Liver (tissue), 9 donors: ENCODE data around the gene CYP20A1. TPM values are rescaled to one million over a fixed set of nuclear protein-coding genes. Genes with fewer than 3 reads are reported as not detected.

Experiments
- DNase-seq: peaks from one replicate; pipeline ENCODE4 v3.0.0-alpha.2; 2017; ENCODE audit warnings: low spot score
- H3K27ac ChIP-seq, 2 donors: one replicate each; pipeline ENCODE4 v1.7.0; 2013; ENCODE audit warnings: inconsistent platforms in 2 of 2, low read length in 2 of 2, control low read depth in 1 of 2, low read depth in 1 of 2, mild to moderate bottlenecking in 1 of 2
- H3K27me3 ChIP-seq, 4 donors: one replicate each; pipeline versions ENCODE4 v1.6.1 to v1.7.0; 2013; ENCODE audit warnings: low read length in 3 of 4, inconsistent platforms in 1 of 4, mild to moderate bottlenecking in 1 of 4, moderate library complexity in 1 of 4; ENCODE audit not compliant: control insufficient read depth in 4 of 4, insufficient read depth in 4 of 4
- H3K36me3 ChIP-seq, 4 donors: one replicate each; pipeline versions ENCODE4 v1.6.1 to v1.7.0; 2013; ENCODE audit warnings: low read length in 3 of 4, mild to moderate bottlenecking in 3 of 4, low read depth in 1 of 4, moderate library complexity in 1 of 4; ENCODE audit not compliant: control insufficient read depth in 4 of 4, insufficient read depth in 3 of 4
- H3K4me1 ChIP-seq, 4 donors: one replicate each; pipeline versions ENCODE4 v1.6.1 to v1.7.0; 2013; ENCODE audit warnings: low read length in 3 of 4, mild to moderate bottlenecking in 3 of 4, moderate library complexity in 1 of 4; ENCODE audit not compliant: control insufficient read depth in 4 of 4, insufficient read depth in 4 of 4
- H3K4me3 ChIP-seq, 3 donors: one replicate each; pipeline versions ENCODE4 v1.6.1 to v1.7.0; 2013; ENCODE audit warnings: low read length in 3 of 3, control low read depth in 1 of 3, low read depth in 1 of 3, mild to moderate bottlenecking in 1 of 3
- H3K9ac ChIP-seq, 2 donors: one replicate each; pipeline ENCODE4 v1.7.0; 2013; ENCODE audit warnings: low read length in 2 of 2, mild to moderate bottlenecking in 2 of 2, moderate library complexity in 2 of 2, control low read depth in 1 of 2, low read depth in 1 of 2
- H3K9me3 ChIP-seq, 4 donors: one replicate each; pipeline versions ENCODE4 v1.6.1 to v1.7.0; 2013; ENCODE audit warnings: low read length in 3 of 4; ENCODE audit not compliant: control insufficient read depth in 4 of 4
- ATF3 ChIP-seq: IDR thresholded peaks from 2 replicates; pipeline ENCODE4 v1.6.1; 2016; ENCODE audit warnings: antibody characterized with exemption
- EGR1 ChIP-seq, 2 donors: IDR thresholded peaks; 2 replicates each; pipeline ENCODE4 v1.6.1; 2016 to 2018; ENCODE audit warnings: antibody characterized with exemption in 2 of 2, low read depth in 2 of 2
- FOXA1 ChIP-seq: IDR thresholded peaks from 2 replicates; pipeline ENCODE4 v1.6.1; 2016; ENCODE audit warnings: antibody characterized with exemption
- FOXA2 ChIP-seq: IDR thresholded peaks from 2 replicates; pipeline ENCODE4 v1.6.1; 2016; ENCODE audit warnings: antibody characterized with exemption
- GABPA ChIP-seq, 2 donors: IDR thresholded peaks in 1 of 2; conservative IDR thresholded peaks in 1 of 2; 2 replicates each; pipeline ENCODE4 v1.6.1; 2016; ENCODE audit warnings: antibody characterized with exemption in 2 of 2, mild to moderate bottlenecking in 1 of 2, moderate library complexity in 1 of 2
- HNF4A ChIP-seq, 2 donors: conservative IDR thresholded peaks; 2 replicates each; pipeline ENCODE4 v1.6.1; 2016; ENCODE audit warnings: antibody characterized with exemption in 2 of 2, mild to moderate bottlenecking in 2 of 2
- HNF4G ChIP-seq: IDR thresholded peaks from 2 replicates; pipeline ENCODE4 v1.6.1; 2016; ENCODE audit warnings: antibody characterized with exemption
- JUND ChIP-seq, 2 donors: IDR thresholded peaks; 2 replicates each; pipeline ENCODE4 v1.6.1; 2016; ENCODE audit warnings: antibody characterized with exemption in 2 of 2
- NR2F2 ChIP-seq: IDR thresholded peaks from 2 replicates; pipeline ENCODE4 v1.6.1; 2016; ENCODE audit warnings: antibody characterized with exemption
- RAD21 ChIP-seq, 2 donors: IDR thresholded peaks; 2 replicates each; pipeline ENCODE4 v1.6.1; 2016; ENCODE audit warnings: antibody characterized with exemption in 2 of 2, mild to moderate bottlenecking in 2 of 2
- RXRA ChIP-seq, 2 donors: IDR thresholded peaks; 2 replicates each; pipeline ENCODE4 v1.6.1; 2017 to 2018; ENCODE audit warnings: antibody characterized with exemption in 2 of 2, mild to moderate bottlenecking in 1 of 2
- SP1 ChIP-seq: IDR thresholded peaks from 2 replicates; pipeline ENCODE4 v1.6.1; 2018; ENCODE audit warnings: antibody characterized with exemption, mild to moderate bottlenecking
- TAF1 ChIP-seq: conservative IDR thresholded peaks from 2 replicates; pipeline ENCODE4 v1.6.1; 2016; ENCODE audit warnings: antibody characterized with exemption, mild to moderate bottlenecking
- YY1 ChIP-seq: IDR thresholded peaks from 2 replicates; pipeline ENCODE4 v1.6.1; 2016; ENCODE audit warnings: antibody characterized with exemption, mild to moderate bottlenecking
- ZBTB33 ChIP-seq: IDR thresholded peaks from 2 replicates; pipeline ENCODE4 v1.6.1; 2016; ENCODE audit warnings: antibody characterized with exemption
- WGBS: extraction: QIAGEN DNeasy Blood & Tissue Kit; methylation state at CpG from one replicate; pipeline ENCODE4 v1.1.7; 2013; 5-methylcytosine and 5-hydroxymethylcytosine counted together
- polyA plus RNA-seq, 2 donors: library from polyadenylated mRNA; stranded (reverse) in 1 of 2; unstranded in 1 of 2; fragments of 200-250 nt in 1 of 2; fragments of >200 nt in 1 of 2; fragmentation: Nextera tagmentation in 1 of 2; extraction: Ambion mirVana in 1 of 2; gene quantifications; one replicate each; pipeline versions ENCODE4 v1.2.1 to v1.2.3, GENCODE V29; 2013 to 2015
- total RNA-seq, 2 donors: library from RNA; depleted of rRNA; stranded (reverse); fragments of >200 nt; gene quantifications; one replicate each; pipeline ENCODE4 v1.2.3, GENCODE V29; 2014
- TF ChIP-seq, protein P1 (sequence below): IDR thresholded peaks from 2 replicates; pipeline ENCODE4 v1.6.1; 2016; ENCODE audit warnings: antibody characterized with exemption, mild to moderate bottlenecking
- TF ChIP-seq, protein P2 (sequence below): IDR thresholded peaks from 2 replicates; pipeline ENCODE4 v1.6.1; 2016; ENCODE audit warnings: antibody characterized with exemption
- TF ChIP-seq, protein P3 (sequence below): fragments of 150-350 bp; IDR thresholded peaks from 2 replicates; pipeline ENCODE4 v1.5.1; 2017; ENCODE audit warnings: improper control_type of control experiment, low read depth, low read length; ENCODE audit not compliant: missing input control
- donor health status: healthy.
- donor health status: healthy.
- donor health status: healthy.
- donor health status: healthy.
- donor health status: healthy.

CYP20A1 gene
- total and polyA plus RNA-seq, 4 donors = 5.0 to 22.7 (median 16.1) TPM

DNA sequence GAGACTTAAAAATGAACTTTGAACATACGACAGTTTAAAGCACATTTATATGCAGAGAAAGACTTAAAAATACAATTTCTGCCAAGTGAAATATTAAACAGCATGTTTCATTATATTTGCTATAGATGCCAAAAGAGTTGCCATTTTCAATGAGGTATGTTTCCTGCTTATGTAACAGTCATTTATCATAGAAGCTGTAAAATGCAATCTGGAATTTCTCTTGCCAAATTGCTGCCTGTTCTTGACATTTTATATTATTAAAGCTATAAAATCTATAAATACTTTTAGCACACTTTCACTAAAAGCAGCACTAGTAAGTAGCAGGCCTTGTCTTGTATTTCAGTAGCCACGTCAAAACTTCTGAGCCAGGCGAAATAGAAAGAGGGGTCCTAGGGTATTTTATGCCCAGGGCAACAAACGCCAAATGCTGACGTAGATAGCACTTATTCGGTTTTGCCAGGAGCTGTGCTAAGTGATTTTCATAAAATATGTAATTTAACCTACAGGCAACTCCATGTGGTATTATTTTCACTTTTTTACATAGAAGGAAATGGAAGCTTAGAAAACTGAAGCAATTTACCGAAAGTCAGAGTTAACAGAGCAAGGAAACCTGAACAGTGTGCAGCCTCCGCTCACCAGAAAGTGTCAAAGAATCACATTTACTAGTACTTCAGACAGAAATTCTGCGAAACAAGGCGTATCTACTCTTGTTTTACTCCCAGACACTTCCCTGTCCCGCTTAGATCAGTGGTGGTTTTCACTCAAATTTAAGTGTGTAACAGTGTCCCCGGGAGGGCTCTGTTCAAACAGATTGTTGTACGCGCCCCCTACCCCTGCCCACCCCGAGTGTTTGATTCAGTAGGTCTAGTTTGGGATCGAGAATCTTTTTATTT, 1.2 kb upstream of the CYP20A1 start:
- no peaks in the 10 kb centered on the region for H3K27me3 ChIP-seq
- peak overlapping the region in 1 of 3 donors; percentile 91 for H3K4me3 ChIP-seq
- no peak overlapping the region for H3K9ac ChIP-seq
- H3K36me3 ChIP-seq = no peaks in the 10 kb centered on the region
- no peaks in the 10 kb centered on the region for H3K9me3 ChIP-seq
- no peak overlapping the region for H3K27ac ChIP-seq
- WGBS = 95% methylated on average over 16 of the region's 16 CpGs
- peaks cover 6 to 12% (median 12%) of the 10 kb centered on the region in 4 donors for H3K4me1 ChIP-seq
- TF ChIP-seq TAF1 = no peak
- TF ChIP-seq, protein P1, sequence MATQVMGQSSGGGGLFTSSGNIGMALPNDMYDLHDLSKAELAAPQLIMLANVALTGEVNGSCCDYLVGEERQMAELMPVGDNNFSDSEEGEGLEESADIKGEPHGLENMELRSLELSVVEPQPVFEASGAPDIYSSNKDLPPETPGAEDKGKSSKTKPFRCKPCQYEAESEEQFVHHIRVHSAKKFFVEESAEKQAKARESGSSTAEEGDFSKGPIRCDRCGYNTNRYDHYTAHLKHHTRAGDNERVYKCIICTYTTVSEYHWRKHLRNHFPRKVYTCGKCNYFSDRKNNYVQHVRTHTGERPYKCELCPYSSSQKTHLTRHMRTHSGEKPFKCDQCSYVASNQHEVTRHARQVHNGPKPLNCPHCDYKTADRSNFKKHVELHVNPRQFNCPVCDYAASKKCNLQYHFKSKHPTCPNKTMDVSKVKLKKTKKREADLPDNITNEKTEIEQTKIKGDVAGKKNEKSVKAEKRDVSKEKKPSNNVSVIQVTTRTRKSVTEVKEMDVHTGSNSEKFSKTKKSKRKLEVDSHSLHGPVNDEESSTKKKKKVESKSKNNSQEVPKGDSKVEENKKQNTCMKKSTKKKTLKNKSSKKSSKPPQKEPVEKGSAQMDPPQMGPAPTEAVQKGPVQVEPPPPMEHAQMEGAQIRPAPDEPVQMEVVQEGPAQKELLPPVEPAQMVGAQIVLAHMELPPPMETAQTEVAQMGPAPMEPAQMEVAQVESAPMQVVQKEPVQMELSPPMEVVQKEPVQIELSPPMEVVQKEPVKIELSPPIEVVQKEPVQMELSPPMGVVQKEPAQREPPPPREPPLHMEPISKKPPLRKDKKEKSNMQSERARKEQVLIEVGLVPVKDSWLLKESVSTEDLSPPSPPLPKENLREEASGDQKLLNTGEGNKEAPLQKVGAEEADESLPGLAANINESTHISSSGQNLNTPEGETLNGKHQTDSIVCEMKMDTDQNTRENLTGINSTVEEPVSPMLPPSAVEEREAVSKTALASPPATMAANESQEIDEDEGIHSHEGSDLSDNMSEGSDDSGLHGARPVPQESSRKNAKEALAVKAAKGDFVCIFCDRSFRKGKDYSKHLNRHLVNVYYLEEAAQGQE = no peak
- no peak for TF ChIP-seq YY1
- no peak for TF ChIP-seq EGR1 (IDR thresholded peaks at IDR 0.05; ENCODE audit: low read depth in 2 of 2)
- TF ChIP-seq HNF4G = no peak
- TF ChIP-seq SP1 = no peak
- no peak for TF ChIP-seq JUND (IDR thresholded peaks at IDR 0.05)
- no peak for TF ChIP-seq NR2F2
- DNase-seq = no peak

GRCh38 chr2:203238292-203238703, 520 bp upstream of the CYP20A1 start:
- Histone ChIP-seq H3K9ac (peak overlapping the region in 1 of 2 donors; percentile 67), H3K27me3 (no peaks in the 10 kb centered on the region), H3K36me3 (peaks cover 0 to 3% (median 0%) of the 10 kb centered on the region in 4 donors), H3K9me3 (no peaks in the 10 kb centered on the region), H3K4me3 (peak overlapping the region; percentile 75 to 91 (median 75)), H3K27ac (peak overlapping the region; percentile 91 to 94), H3K4me1 (peaks cover 6 to 12% (median 12%) of the 10 kb centered on the region in 4 donors)
- no peak for DNase-seq
- TF ChIP-seq HNF4A (conservative IDR thresholded peaks at IDR 0.05) (no peak), EGR1 (IDR thresholded peaks at IDR 0.05; ENCODE audit: low read depth in 2 of 2) (no peak), FOXA1 (no peak), ZBTB33 (no peak), FOXA2 (no peak), HNF4G (no peak), YY1 (no peak), RXRA (IDR thresholded peaks at IDR 0.05) (no peak), NR2F2 (no peak), JUND (IDR thresholded peaks at IDR 0.05) (no peak), GABPA (IDR thresholded peaks at IDR 0.05 in 1 of 2, conservative IDR thresholded peaks at IDR 0.05 in 1 of 2) (no peak), RAD21 (IDR thresholded peaks at IDR 0.05) (no peak), SP1 (no peak), TAF1 (no peak), ATF3 (no peak)
- TF ChIP-seq, protein P2, sequence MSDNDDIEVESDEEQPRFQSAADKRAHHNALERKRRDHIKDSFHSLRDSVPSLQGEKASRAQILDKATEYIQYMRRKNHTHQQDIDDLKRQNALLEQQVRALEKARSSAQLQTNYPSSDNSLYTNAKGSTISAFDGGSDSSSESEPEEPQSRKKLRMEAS = no peak
- TF ChIP-seq, protein P1 = no peak
- TF ChIP-seq, protein P3, sequence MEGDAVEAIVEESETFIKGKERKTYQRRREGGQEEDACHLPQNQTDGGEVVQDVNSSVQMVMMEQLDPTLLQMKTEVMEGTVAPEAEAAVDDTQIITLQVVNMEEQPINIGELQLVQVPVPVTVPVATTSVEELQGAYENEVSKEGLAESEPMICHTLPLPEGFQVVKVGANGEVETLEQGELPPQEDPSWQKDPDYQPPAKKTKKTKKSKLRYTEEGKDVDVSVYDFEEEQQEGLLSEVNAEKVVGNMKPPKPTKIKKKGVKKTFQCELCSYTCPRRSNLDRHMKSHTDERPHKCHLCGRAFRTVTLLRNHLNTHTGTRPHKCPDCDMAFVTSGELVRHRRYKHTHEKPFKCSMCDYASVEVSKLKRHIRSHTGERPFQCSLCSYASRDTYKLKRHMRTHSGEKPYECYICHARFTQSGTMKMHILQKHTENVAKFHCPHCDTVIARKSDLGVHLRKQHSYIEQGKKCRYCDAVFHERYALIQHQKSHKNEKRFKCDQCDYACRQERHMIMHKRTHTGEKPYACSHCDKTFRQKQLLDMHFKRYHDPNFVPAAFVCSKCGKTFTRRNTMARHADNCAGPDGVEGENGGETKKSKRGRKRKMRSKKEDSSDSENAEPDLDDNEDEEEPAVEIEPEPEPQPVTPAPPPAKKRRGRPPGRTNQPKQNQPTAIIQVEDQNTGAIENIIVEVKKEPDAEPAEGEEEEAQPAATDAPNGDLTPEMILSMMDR = no peak
- WGBS = 26% methylated on average over 22 of the region's 22 CpGs
